Keratinocyte (primary cell): ENCODE results near the gene BNIP3.

ENCODE experiments used
- CTCF ChIP-seq, 3 experiments: IDR thresholded peaks in 1 of 3; conservative IDR thresholded peaks in 1 of 3; optimal IDR thresholded peaks in 1 of 3; 2 replicates in 2 of 3; 3 replicates in 1 of 3; pipeline versions ENCODE3 to v1.5.1; 2011; ENCODE audit warnings: low read length in 3 of 3, mild to moderate bottlenecking in 3 of 3, moderate library complexity in 2 of 3, control low read depth in 1 of 3, inconsistent platforms in 1 of 3; ENCODE audit not compliant: insufficient read depth in 2 of 3; ENCODE audit errors: extremely low read depth in 1 of 3
- EZH2 ChIP-seq: IDR thresholded peaks from one replicate; pipeline ENCODE4 v1.6.1; 2012; ENCODE audit warnings: inconsistent platforms, mild to moderate bottlenecking, low read length, moderate library complexity

- TF ChIP-seq CTCF (optimal IDR thresholded peaks at IDR 0.05 in 1 of 3, IDR thresholded peaks at IDR 0.05 in 1 of 3, conservative IDR thresholded peaks at IDR 0.05 in 1 of 3; ENCODE audit: extremely low read depth in 1 of 3, insufficient read depth in 2 of 3, low read length in 3 of 3) = no peak
- TF ChIP-seq EZH2 = no peak
Measured at GRCh38 chr10:132019366-132019765, 37.6 kb upstream of the BNIP3 start.
